Measurements from ENCODE around the gene SPEM2.

Gene SPEM2

GRCh38 chr17:7426896-7427489, 1.6 kb downstream of the SPEM2 start:
- Histone ChIP-seq H3K9ac (ENCODE audit: low read length) (no peak overlapping the region), H3K36me3 (ENCODE audit: low read length) (no peaks in the 10 kb centered on the region), H4K20me1 (ENCODE audit: low read depth, low read length) (no peaks in the 10 kb centered on the region), H3K4me3 (ENCODE audit: insufficient read depth, low read length, poor library complexity, severe bottlenecking) (no peak overlapping the region), H3F3A (ENCODE audit: insufficient read depth) (no peaks in the 10 kb centered on the region), H2AFZ (ENCODE audit: low read depth, low read length, severe bottlenecking) (no peak overlapping the region), H3K79me2 (ENCODE audit: insufficient read depth, low read length) (no peaks in the 10 kb centered on the region), H3K9me2 (replicated peaks; ENCODE audit: insufficient read depth, low read length) (no peaks in the 10 kb centered on the region), H3K4me2 (ENCODE audit: low read depth, low read length, poor library complexity, severe bottlenecking) (no peak overlapping the region), H3K27ac (ENCODE audit: low read depth, low read length) (no peak overlapping the region), H3K9me3 (ENCODE audit: insufficient read depth, low read length) (no peaks in the 10 kb centered on the region), H3K27me3 (ENCODE audit: low read length) (no peaks in the 10 kb centered on the region)
- no peak for TF ChIP-seq CTCF (IDR thresholded peaks at IDR 0.05; ENCODE audit: insufficient read depth, low read length, poor library complexity, severe bottlenecking)
- TF ChIP-seq EZH2phosphoT487 (conservative IDR thresholded peaks at IDR 0.05; ENCODE audit: low read length): no peak

GRCh38 chr17:7427549-7427948, 2.1 kb downstream of the SPEM2 start:
- Histone ChIP-seq H3K36me3 (ENCODE audit: low read length) (no peaks in the 10 kb centered on the region), H3F3A (ENCODE audit: insufficient read depth) (no peaks in the 10 kb centered on the region), H3K9me2 (replicated peaks; ENCODE audit: insufficient read depth, low read length) (no peaks in the 10 kb centered on the region), H3K27me3 (ENCODE audit: low read length) (no peaks in the 10 kb centered on the region), H4K20me1 (ENCODE audit: low read depth, low read length) (no peaks in the 10 kb centered on the region), H3K79me2 (ENCODE audit: insufficient read depth, low read length) (no peaks in the 10 kb centered on the region), H2AFZ (ENCODE audit: low read depth, low read length, severe bottlenecking) (no peak overlapping the region), H3K4me2 (ENCODE audit: low read depth, low read length, poor library complexity, severe bottlenecking) (no peak overlapping the region), H3K9me3 (ENCODE audit: insufficient read depth, low read length) (no peaks in the 10 kb centered on the region), H3K4me3 (ENCODE audit: insufficient read depth, low read length, poor library complexity, severe bottlenecking) (no peak overlapping the region), H3K9ac (ENCODE audit: low read length) (no peak overlapping the region), H3K27ac (ENCODE audit: low read depth, low read length) (no peak overlapping the region)
- TF ChIP-seq EZH2phosphoT487 (conservative IDR thresholded peaks at IDR 0.05; ENCODE audit: low read length): no peak
- no peak for TF ChIP-seq CTCF (IDR thresholded peaks at IDR 0.05; ENCODE audit: insufficient read depth, low read length, poor library complexity, severe bottlenecking)

- H4K20me1 ChIP-seq (ENCODE audit: low read depth, low read length): no peaks in the 10 kb centered on the region
- H3K9ac ChIP-seq (ENCODE audit: low read length): no peak within 1 kb of the TSS
- H2AFZ ChIP-seq (ENCODE audit: low read depth, low read length, severe bottlenecking): no peak within 1 kb of the TSS
- no peaks in the 10 kb centered on the region for H3K9me3 ChIP-seq (ENCODE audit: insufficient read depth, low read length)
- H3K27me3 ChIP-seq (ENCODE audit: low read length): no peaks in the 10 kb centered on the region
- H3K27ac ChIP-seq (ENCODE audit: low read depth, low read length): no peak within 1 kb of the TSS
- no peak within 1 kb of the TSS for H3K4me3 ChIP-seq (ENCODE audit: insufficient read depth, low read length, poor library complexity, severe bottlenecking)
- no peaks in the 10 kb centered on the region for H3K36me3 ChIP-seq (ENCODE audit: low read length)
- no peaks in the 10 kb centered on the region for H3K79me2 ChIP-seq (ENCODE audit: insufficient read depth, low read length)
- TF ChIP-seq EZH2phosphoT487 (conservative IDR thresholded peaks at IDR 0.05; ENCODE audit: low read length) (no peak), CTCF (IDR thresholded peaks at IDR 0.05; ENCODE audit: insufficient read depth, low read length, poor library complexity, severe bottlenecking) (no peak)
- no peaks in the 10 kb centered on the region for H3K9me2 ChIP-seq (replicated peaks; ENCODE audit: insufficient read depth, low read length)
- H3K4me2 ChIP-seq (ENCODE audit: low read depth, low read length, poor library complexity, severe bottlenecking): no peak within 1 kb of the TSS
- H3F3A ChIP-seq (ENCODE audit: insufficient read depth): no peaks in the 10 kb centered on the region
Observed at GRCh38 chr17:7428557-7428956, 3.1 kb downstream of the SPEM2 start, which contains the start of gene SPEM3. Gene SPEM3, plus strand, starts transcription at chr17:7428857. Its CDS starts 46 bp downstream, at chr17:7428903.

Measured in SU-DHL-6 (cell line).